Gastroesophageal sphincter (tissue), 3 donors: ENCODE measurements around the gene UNCX.
"Not testable (repeated sequence)": the region's sequence is repeated elsewhere in the genome, so short reads cannot be mapped to it uniquely, and the experiment has no call there.

Experiments
- CTCF ChIP-seq, 4 experiments: fragments of 200-600 bp in 2 of 4; fragments of 450-650 bp in 2 of 4; sonication (generic) in 1 of 4; IDR thresholded peaks; one replicate each; pipeline ENCODE4 v1.5.1; 2017 to 2019; ENCODE audit warnings: antibody characterized with exemption in 4 of 4, mild to moderate bottlenecking in 2 of 4, moderate library complexity in 2 of 4
- POLR2A ChIP-seq, 2 donors: fragments of 450-650 bp; IDR thresholded peaks; one replicate each; pipeline ENCODE4 v1.6.1; 2017; ENCODE audit warnings: antibody characterized with exemption in 2 of 2, mild to moderate bottlenecking in 2 of 2, moderate library complexity in 1 of 2
- POLR2AphosphoS5 ChIP-seq: sonication (generic); formaldehyde crosslinking; IDR thresholded peaks from one replicate; pipeline ENCODE4 v1.6.1; 2017; ENCODE audit warnings: antibody characterized with exemption

- TF ChIP-seq CTCF (IDR thresholded peaks at IDR 0.05); POLR2A (IDR thresholded peaks at IDR 0.05); POLR2AphosphoS5: not testable (repeated sequence)
Observed at GRCh38 chr7:1196441-1196840, 36.2 kb upstream of the UNCX start.
